ENCODE results near the gene ADAMTS17. TPM values are rescaled to one million over a fixed set of nuclear protein-coding genes. Genes with fewer than 3 reads are reported as not detected.

ADAMTS17 gene
- total RNA-seq, 1 experiment from 2014 or later: 3.2 TPM

- Histone ChIP-seq H4K20me1 (ENCODE audit: insufficient read depth) (no peaks in the 10 kb centered on the region), H3K9me3 (ENCODE audit: insufficient read depth, low read depth) (no peaks in the 10 kb centered on the region), H3K9me2 (ENCODE audit: insufficient read depth) (no peaks in the 10 kb centered on the region), H3K36me3 (ENCODE audit: low read depth) (no peaks in the 10 kb centered on the region), H2AFZ (no peak overlapping the region), H3K79me2 (ENCODE audit: low read depth) (no peaks in the 10 kb centered on the region), H3K27ac (no peak overlapping the region), H3K4me2 (no peak overlapping the region), H3K4me1 (replicated peaks; ENCODE audit: insufficient read depth) (no peaks in the 10 kb centered on the region; the same call in 1 of the 2 replicates), H3K4me3 (no peak overlapping the region), H3K27me3 (ENCODE audit: insufficient read depth, low read depth) (no peaks in the 10 kb centered on the region), H3F3A (ENCODE audit: insufficient read depth, low read depth) (no peaks in the 10 kb centered on the region)
- BruUV-seq (replicated peaks): no TSS peak
- intact Hi-C loops (cut with micrococcal nuclease; ENCODE audit: unreplicated experiment): loop anchor here (1.0 to 5.0 kb wide), 2 partner anchors 151 to 381 kb away; no protein-coding TSS in a partner anchor
- DNase-seq: peak; percentile 43 to 46
- TF ChIP-seq EZH2 (IDR thresholded peaks at IDR 0.05; ENCODE audit: low read depth) (no peak), CTCF (conservative IDR thresholded peaks at IDR 0.05) (peak; percentile 57)
- POLR2A ChIA-PET (ENCODE audit: unreplicated experiment): no interaction called here
- CTCF ChIA-PET: interaction anchor here (1.1 kb wide), 1 partner anchor 82 kb away, joined by 3 read pairs; no protein-coding TSS in a partner anchor
Measured at GRCh38 chr15:99961011-99961441, 380.7 kb downstream of the ADAMTS17 start.

GRCh38 chr15:99959326-99959725, 382.4 kb downstream of the ADAMTS17 start:
- ChIA-PET POLR2A (ENCODE audit: unreplicated experiment) (no interaction called here), CTCF (no interaction called here)
- no peak overlapping the region for H3K4me3 ChIP-seq
- H3F3A ChIP-seq (ENCODE audit: insufficient read depth, low read depth): no peaks in the 10 kb centered on the region
- intact Hi-C loops (cut with micrococcal nuclease; ENCODE audit: unreplicated experiment): no loop called here
- no peak overlapping the region for H3K4me2 ChIP-seq
- H3K79me2 ChIP-seq (ENCODE audit: low read depth): no peaks in the 10 kb centered on the region
- no peaks in the 10 kb centered on the region; the same call in 1 of the 2 replicates for H3K4me1 ChIP-seq (replicated peaks; ENCODE audit: insufficient read depth)
- H3K9me2 ChIP-seq (ENCODE audit: insufficient read depth): no peaks in the 10 kb centered on the region
- TF ChIP-seq EZH2 (IDR thresholded peaks at IDR 0.05; ENCODE audit: low read depth) (no peak), CTCF (conservative IDR thresholded peaks at IDR 0.05) (no peak)
- no TSS peak for BruUV-seq (replicated peaks)
- no peak overlapping the region for H2AFZ ChIP-seq
- no peak for DNase-seq
- no peaks in the 10 kb centered on the region for H3K36me3 ChIP-seq (ENCODE audit: low read depth)
- no peak overlapping the region for H3K27ac ChIP-seq
- H3K27me3 ChIP-seq (ENCODE audit: insufficient read depth, low read depth): no peaks in the 10 kb centered on the region
- H3K9me3 ChIP-seq (ENCODE audit: insufficient read depth, low read depth): no peaks in the 10 kb centered on the region
- no peaks in the 10 kb centered on the region for H4K20me1 ChIP-seq (ENCODE audit: insufficient read depth)

GRCh38 chr15:99958426-99959097, 383.2 kb downstream of the ADAMTS17 start:
- no peaks in the 10 kb centered on the region for H4K20me1 ChIP-seq (ENCODE audit: insufficient read depth)
- no peak overlapping the region for H3K4me2 ChIP-seq
- POLR2A ChIA-PET (ENCODE audit: unreplicated experiment): no interaction called here
- H3K27me3 ChIP-seq (ENCODE audit: insufficient read depth, low read depth): no peaks in the 10 kb centered on the region
- H2AFZ ChIP-seq: no peak overlapping the region
- H3K4me3 ChIP-seq: no peak overlapping the region
- no peak overlapping the region for H3K27ac ChIP-seq
- TF ChIP-seq EZH2 (IDR thresholded peaks at IDR 0.05; ENCODE audit: low read depth): no peak
- no peak for TF ChIP-seq CTCF (conservative IDR thresholded peaks at IDR 0.05)
- no peaks in the 10 kb centered on the region; the same call in 1 of the 2 replicates for H3K4me1 ChIP-seq (replicated peaks; ENCODE audit: insufficient read depth)
- intact Hi-C loops (cut with micrococcal nuclease; ENCODE audit: unreplicated experiment): no loop called here
- H3K36me3 ChIP-seq (ENCODE audit: low read depth): no peaks in the 10 kb centered on the region
- BruUV-seq (replicated peaks): no TSS peak
- DNase-seq: no peak
- no peaks in the 10 kb centered on the region for H3K9me2 ChIP-seq (ENCODE audit: insufficient read depth)
- H3K79me2 ChIP-seq (ENCODE audit: low read depth): no peaks in the 10 kb centered on the region
- no peaks in the 10 kb centered on the region for H3F3A ChIP-seq (ENCODE audit: insufficient read depth, low read depth)
- no peaks in the 10 kb centered on the region for H3K9me3 ChIP-seq (ENCODE audit: insufficient read depth, low read depth)
- CTCF ChIA-PET: no interaction called here
